CD4-positive, alpha-beta T cell treated with Interleukin-21 for 1 hour (primary cell): ENCODE results near the gene KLHL14.

Experiments used
- DNase-seq: peaks from one replicate; pipeline ENCODE4 v3.0.0-alpha.2; 2020

Gene KLHL14

GRCh38 chr18:32624182-32624723, 148.6 kb downstream of the KLHL14 start:
- DNase-seq = no peak

- DNase-seq = no peak
These were observed 149.3 kb downstream of the KLHL14 start for GRCh38 chr18:32623563-32623962.
